ENCODE measurements around the gene TEX22. TPM values are rescaled to one million over a fixed set of nuclear protein-coding genes. Genes with fewer than 3 reads are reported as not detected.

Gene TEX22
- total and polyA plus RNA-seq, 7 donors = 0.10 to 0.75 (median 0.34) TPM; not detected in 2

DNA sequence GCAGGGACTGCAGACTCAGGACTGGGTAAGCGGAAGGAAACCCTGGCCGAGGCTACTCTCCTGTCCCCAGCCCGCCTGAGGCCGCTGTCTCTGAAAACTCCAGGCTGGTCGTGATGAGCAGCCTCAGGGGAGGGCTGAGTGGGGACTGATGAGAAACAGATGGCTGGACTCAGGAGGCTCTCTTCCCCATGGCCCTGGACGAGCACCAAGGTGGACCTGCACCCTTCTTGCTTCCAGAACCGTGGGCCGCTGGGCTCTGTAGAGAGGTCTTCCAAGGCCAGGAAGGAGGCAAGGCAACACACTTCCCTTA lies 1.1 kb downstream of the TEX22 start:
- Histone ChIP-seq H3K9me3 (no peaks in the 10 kb centered on the region), H3K36me3 (ENCODE audit: insufficient read depth in 1 of 2, low read depth in 1 of 2) (peaks cover 0 to 23% of the 10 kb centered on the region in 2 donors), H3K27me3 (ENCODE audit: insufficient read depth in 3 of 3, low read length in 2 of 3) (no peaks in the 10 kb centered on the region), H3K27ac (peak overlapping the region; percentile 98), H3K4me3 (peak overlapping the region; percentile 98), H3K4me1 (peaks cover 18% of the 10 kb centered on the region)
- 78 to 86% (median 83%) methylated on average over 8 of the region's 8 CpGs for WGBS, 3 donors
- intact Hi-C loops (cut with DNase I) = no loop called here
- no peak for ATAC-seq
- no peak for DNase-seq
- TF ChIP-seq, protein P1, sequence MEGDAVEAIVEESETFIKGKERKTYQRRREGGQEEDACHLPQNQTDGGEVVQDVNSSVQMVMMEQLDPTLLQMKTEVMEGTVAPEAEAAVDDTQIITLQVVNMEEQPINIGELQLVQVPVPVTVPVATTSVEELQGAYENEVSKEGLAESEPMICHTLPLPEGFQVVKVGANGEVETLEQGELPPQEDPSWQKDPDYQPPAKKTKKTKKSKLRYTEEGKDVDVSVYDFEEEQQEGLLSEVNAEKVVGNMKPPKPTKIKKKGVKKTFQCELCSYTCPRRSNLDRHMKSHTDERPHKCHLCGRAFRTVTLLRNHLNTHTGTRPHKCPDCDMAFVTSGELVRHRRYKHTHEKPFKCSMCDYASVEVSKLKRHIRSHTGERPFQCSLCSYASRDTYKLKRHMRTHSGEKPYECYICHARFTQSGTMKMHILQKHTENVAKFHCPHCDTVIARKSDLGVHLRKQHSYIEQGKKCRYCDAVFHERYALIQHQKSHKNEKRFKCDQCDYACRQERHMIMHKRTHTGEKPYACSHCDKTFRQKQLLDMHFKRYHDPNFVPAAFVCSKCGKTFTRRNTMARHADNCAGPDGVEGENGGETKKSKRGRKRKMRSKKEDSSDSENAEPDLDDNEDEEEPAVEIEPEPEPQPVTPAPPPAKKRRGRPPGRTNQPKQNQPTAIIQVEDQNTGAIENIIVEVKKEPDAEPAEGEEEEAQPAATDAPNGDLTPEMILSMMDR (IDR thresholded peaks at IDR 0.05) = no peak

GRCh38 chr14:105400016-105400415 lies 1.7 kb downstream of the TEX22 start:
- no peak overlapping the region for H3K27ac ChIP-seq
- DNase-seq (no peak), ATAC-seq (no peak)
- H3K9me3 ChIP-seq = no peaks in the 10 kb centered on the region
- WGBS, 3 donors = 88 to 94% (median 92%) methylated on average over 9 of the region's 9 CpGs
- peak overlapping the region; percentile 98 for H3K4me3 ChIP-seq
- peaks cover 0 to 17% of the 10 kb centered on the region in 2 donors for H3K36me3 ChIP-seq (ENCODE audit: insufficient read depth in 1 of 2, low read depth in 1 of 2)
- TF ChIP-seq, protein P1 (IDR thresholded peaks at IDR 0.05) = no peak
- H3K4me1 ChIP-seq = peaks cover 18% of the 10 kb centered on the region
- no peaks in the 10 kb centered on the region for H3K27me3 ChIP-seq (ENCODE audit: insufficient read depth in 3 of 3, low read length in 2 of 3)
- intact Hi-C loops (cut with DNase I) = no loop called here

DNA sequence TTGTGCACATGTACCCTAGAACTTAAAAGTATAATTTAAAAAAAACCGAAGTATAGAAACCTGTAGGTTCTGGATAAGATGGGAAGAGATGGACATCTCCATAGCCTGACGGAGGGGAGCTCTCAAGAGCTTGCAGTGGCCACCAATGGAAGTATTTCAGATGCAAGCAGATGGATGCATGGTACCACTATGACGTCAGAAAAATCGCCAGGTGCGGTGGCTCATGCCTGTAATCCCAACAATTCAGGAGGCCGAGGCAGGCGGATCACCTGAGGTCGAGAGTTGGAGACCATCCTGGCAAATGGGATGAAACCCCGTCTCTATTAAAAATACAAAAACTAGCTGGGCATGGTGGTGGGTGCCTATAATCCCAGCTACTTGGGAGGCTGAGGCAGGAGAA lies 3.4 kb downstream of the TEX22 start:
- H3K27me3 ChIP-seq (ENCODE audit: insufficient read depth in 3 of 3, low read length in 2 of 3) = no peaks in the 10 kb centered on the region
- ATAC-seq = no peak
- H3K36me3 ChIP-seq (ENCODE audit: insufficient read depth in 1 of 2, low read depth in 1 of 2) = peaks cover 0 to 15% of the 10 kb centered on the region in 2 donors
- H3K27ac ChIP-seq = no peak overlapping the region
- H3K4me1 ChIP-seq = peaks cover 18% of the 10 kb centered on the region
- DNase-seq = no peak
- no peak overlapping the region for H3K4me3 ChIP-seq
- intact Hi-C loops (cut with DNase I) = no loop called here
- whole genome bisulfite sequencing, 3 donors = 93 to 95% (median 95%) methylated on average over 9 of the region's 9 CpGs
- TF ChIP-seq, protein P1 (IDR thresholded peaks at IDR 0.05) = no peak
- H3K9me3 ChIP-seq = no peaks in the 10 kb centered on the region

DNA sequence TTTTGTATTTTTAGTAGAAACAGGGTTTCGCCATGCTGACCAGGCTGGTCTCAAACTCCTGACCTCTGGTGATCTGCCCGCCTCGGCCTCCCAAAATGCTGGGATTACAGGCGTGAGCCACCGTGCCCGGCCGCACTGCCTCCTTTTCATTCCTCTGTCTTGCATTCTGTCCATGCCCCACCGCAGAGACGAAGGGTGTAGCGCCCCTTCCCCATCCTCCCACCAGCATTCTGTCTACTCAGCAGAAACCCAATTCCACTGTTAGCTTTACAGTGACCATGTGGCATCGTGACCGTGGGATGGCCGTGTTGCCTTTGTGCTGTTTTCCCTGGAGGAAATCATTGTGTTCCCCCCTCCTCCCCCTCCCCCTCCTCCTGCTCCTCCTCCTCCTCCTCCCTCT lies 10.3 kb downstream of the TEX22 start:
- Histone ChIP-seq H3K4me1 (peaks cover 6% of the 10 kb centered on the region), H3K9me3 (no peaks in the 10 kb centered on the region), H3K36me3 (ENCODE audit: insufficient read depth in 1 of 2, low read depth in 1 of 2) (no peaks in the 10 kb centered on the region), H3K4me3 (no peak overlapping the region), H3K27ac (no peak overlapping the region), H3K27me3 (ENCODE audit: insufficient read depth in 3 of 3, low read length in 2 of 3) (peaks cover 0 to 2% (median 0%) of the 10 kb centered on the region in 3 donors)
- ATAC-seq (no peak), DNase-seq (no peak)
- TF ChIP-seq, protein P1 (IDR thresholded peaks at IDR 0.05) = no peak
- WGBS, 3 donors = 79 to 85% (median 80%) methylated on average over 13 of the region's 13 CpGs
- intact Hi-C loops (cut with DNase I) = no loop called here

DNA sequence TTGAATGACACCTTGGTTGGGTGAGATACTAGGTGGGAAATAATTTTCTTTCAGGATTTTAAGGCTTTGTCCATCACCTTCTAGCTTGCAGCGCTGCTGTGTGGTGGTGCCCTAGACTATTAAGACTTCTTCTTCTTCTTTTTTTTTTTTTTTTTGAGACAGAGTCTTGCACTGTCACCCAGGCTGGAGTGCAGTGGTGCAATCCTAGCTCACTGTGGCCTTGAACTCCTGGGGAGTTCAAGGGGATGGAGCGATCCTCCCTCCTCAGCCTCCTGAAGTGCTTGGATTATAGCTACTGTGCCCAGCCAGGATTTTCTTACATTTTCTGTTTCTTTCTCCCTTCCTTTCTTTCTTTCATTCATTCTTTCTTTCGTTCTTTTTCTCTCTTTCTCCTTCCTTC lies 11.0 kb downstream of the TEX22 start:
- no peak for ATAC-seq
- H3K27ac ChIP-seq = no peak overlapping the region
- 89 to 95% (median 90%) methylated on average over 3 of the region's 3 CpGs for WGBS, 3 donors
- no peak overlapping the region for H3K4me3 ChIP-seq
- no peaks in the 10 kb centered on the region for H3K9me3 ChIP-seq
- TF ChIP-seq, protein P1 (IDR thresholded peaks at IDR 0.05) = no peak
- H3K27me3 ChIP-seq (ENCODE audit: insufficient read depth in 3 of 3, low read length in 2 of 3) = peaks cover 0 to 2% (median 0%) of the 10 kb centered on the region in 3 donors
- no peak for DNase-seq
- intact Hi-C loops (cut with DNase I) = no loop called here
- peaks cover 6% of the 10 kb centered on the region for H3K4me1 ChIP-seq
- H3K36me3 ChIP-seq (ENCODE audit: insufficient read depth in 1 of 2, low read depth in 1 of 2) = no peaks in the 10 kb centered on the region

Data from psoas muscle (tissue), 8 donors.